AG04449 (cell line): ENCODE measurements around the gene COG5.

ENCODE experiments used
- CTCF ChIA-PET: fragments of 350-600 bp; formaldehyde crosslinking; extraction: SDS; loops from one replicate; lab custom pipeline; 2021; ENCODE audit warnings: antibody characterized with exemption; lab: Yijun Ruan, JAX
- POLR2A ChIA-PET: fragments of 400-600, 350-600 bp; formaldehyde crosslinking; extraction: SDS; loops from one replicate; lab custom pipeline; 2020; ENCODE audit warnings: antibody characterized with exemption, inconsistent platforms; lab: Yijun Ruan, JAX
- DNase-seq: peaks from one replicate; pipeline ENCODE4 v3.0.0-alpha.2; 2010; ENCODE audit warnings: low read depth, low spot score
- H3K4me3 ChIP-seq: 2 replicates; pipeline ENCODE4 v1.5.1; 2011; ENCODE audit warnings: low read depth, mild to moderate bottlenecking, control low read depth, low read length
- TF ChIP-seq, protein P1 (sequence below): IDR thresholded peaks from one replicate; pipeline ENCODE4 v1.5.1; 2011; ENCODE audit warnings: mild to moderate bottlenecking, moderate library complexity, low read length, control low read depth, inconsistent platforms; ENCODE audit not compliant: insufficient read depth; ENCODE audit errors: missing control alignments

The COG5 gene

GRCh38 chr7:107213945-107214344 lies 349.8 kb downstream of the COG5 start:
- CTCF ChIA-PET: no interaction called here
- no peak for DNase-seq
- H3K4me3 ChIP-seq: no peak overlapping the region
- TF ChIP-seq, protein P1, sequence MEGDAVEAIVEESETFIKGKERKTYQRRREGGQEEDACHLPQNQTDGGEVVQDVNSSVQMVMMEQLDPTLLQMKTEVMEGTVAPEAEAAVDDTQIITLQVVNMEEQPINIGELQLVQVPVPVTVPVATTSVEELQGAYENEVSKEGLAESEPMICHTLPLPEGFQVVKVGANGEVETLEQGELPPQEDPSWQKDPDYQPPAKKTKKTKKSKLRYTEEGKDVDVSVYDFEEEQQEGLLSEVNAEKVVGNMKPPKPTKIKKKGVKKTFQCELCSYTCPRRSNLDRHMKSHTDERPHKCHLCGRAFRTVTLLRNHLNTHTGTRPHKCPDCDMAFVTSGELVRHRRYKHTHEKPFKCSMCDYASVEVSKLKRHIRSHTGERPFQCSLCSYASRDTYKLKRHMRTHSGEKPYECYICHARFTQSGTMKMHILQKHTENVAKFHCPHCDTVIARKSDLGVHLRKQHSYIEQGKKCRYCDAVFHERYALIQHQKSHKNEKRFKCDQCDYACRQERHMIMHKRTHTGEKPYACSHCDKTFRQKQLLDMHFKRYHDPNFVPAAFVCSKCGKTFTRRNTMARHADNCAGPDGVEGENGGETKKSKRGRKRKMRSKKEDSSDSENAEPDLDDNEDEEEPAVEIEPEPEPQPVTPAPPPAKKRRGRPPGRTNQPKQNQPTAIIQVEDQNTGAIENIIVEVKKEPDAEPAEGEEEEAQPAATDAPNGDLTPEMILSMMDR: no peak
- POLR2A ChIA-PET: no interaction called here

GRCh38 chr7:107213193-107213788 lies 350.4 kb downstream of the COG5 start:
- no peak overlapping the region for H3K4me3 ChIP-seq
- DNase-seq: no peak
- TF ChIP-seq, protein P1: no peak
- ChIA-PET CTCF (no interaction called here), POLR2A (no interaction called here)

DNA sequence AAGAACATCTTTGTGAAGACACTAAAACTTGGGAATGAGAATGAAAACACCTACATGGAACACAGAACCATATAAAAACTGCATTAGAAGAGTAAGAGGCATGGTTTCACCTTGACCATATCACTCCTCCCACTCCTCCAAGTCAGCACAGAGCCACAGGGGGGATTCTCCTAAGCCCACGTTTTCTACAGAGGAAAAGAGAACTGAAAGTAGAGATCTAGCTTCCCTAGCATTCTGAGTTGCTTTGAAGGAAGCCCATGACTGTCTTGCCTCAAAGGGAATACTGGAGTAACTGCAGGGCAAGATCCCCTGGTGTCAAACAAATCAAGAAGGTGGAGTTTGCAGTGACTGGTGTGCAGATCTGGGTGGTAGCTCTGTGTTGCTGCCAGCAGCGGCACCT lies 351.0 kb downstream of the COG5 start:
- CTCF ChIA-PET: interaction anchor here (0.9 kb wide), 1 partner anchor 14 kb away, joined by 3 read pairs; no protein-coding TSS in a partner anchor
- TF ChIP-seq, protein P1: no peak
- DNase-seq: no peak
- H3K4me3 ChIP-seq: no peak overlapping the region
- POLR2A ChIA-PET: no interaction called here

GRCh38 chr7:107210400-107210799 lies 353.3 kb downstream of the COG5 start:
- CTCF ChIA-PET: interaction anchor here (1.0 kb wide), 1 partner anchor 24 kb away, joined by 3 read pairs; no protein-coding TSS in a partner anchor
- POLR2A ChIA-PET: no interaction called here
- DNase-seq: no peak
- TF ChIP-seq, protein P1: no peak
- no peak overlapping the region for H3K4me3 ChIP-seq

DNA sequence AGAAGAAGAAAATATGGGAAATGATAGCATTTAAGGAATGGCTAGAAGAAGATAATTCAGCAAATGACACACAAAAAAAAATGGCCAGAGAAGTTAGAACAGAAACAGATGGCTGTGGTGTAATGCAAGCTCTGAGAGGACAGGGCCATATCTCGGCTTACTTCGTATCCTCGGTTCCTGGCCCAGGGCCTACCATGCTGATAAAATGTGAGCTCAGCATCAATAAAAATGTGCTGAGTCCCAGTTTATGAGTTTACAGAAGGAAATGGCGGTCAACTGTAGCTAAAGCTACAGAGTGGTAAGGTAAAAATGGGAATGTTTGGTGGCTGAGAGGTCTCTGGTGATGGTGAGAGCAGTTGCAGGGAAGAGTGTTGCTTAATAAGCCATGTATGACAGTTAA lies 354.2 kb downstream of the COG5 start:
- no peak overlapping the region for H3K4me3 ChIP-seq
- no peak for DNase-seq
- POLR2A ChIA-PET: no interaction called here
- TF ChIP-seq, protein P1: no peak
- CTCF ChIA-PET: interaction anchor here (1.0 kb wide), 1 partner anchor 23 kb away, joined by 3 read pairs; no protein-coding TSS in a partner anchor

DNA sequence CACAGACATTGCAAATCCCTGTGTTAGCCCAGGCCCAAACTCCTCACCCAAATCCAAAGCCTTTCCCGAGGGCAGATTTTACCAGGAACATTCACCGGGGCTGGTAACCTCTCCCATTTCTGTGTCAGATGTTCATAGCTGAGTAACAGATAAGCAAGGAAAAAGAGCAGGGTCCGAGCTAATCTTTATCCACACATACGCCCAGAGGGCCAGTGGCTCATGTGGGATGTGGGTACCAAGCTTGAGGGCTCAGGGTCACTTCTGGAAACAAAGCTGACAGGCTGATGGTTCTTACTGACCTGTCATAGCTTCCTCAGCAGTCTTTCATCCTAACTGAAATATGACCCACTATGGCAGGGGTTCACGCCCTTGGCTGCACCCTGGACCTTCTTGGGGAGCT lies 355.2 kb downstream of the COG5 start:
- ChIA-PET CTCF (interaction anchor here (0.8 to 1.4 kb wide), 2 partner anchors 14 to 534 kb away, joined by 3 read pairs; no protein-coding TSS in a partner anchor), POLR2A (no interaction called here)
- TF ChIP-seq, protein P1: no peak
- no peak overlapping the region for H3K4me3 ChIP-seq
- DNase-seq: no peak
